Activated T-helper 9 cell treated with anti-CD3 and anti-CD28 coated beads, Interleukin-2, amount 50 U/mL, for 16 hours (primary cell): ENCODE results near the gene SH3GL1.

ENCODE experiments used
- DNase-seq: peaks from one replicate; pipeline ENCODE4 v3.0.0-alpha.2; 2020; ENCODE audit warnings: low read depth

The SH3GL1 gene

GRCh38 chr19:4396949-4397783 is 3.2 kb downstream of the SH3GL1 start:
- DNase-seq, result no peak

GRCh38 chr19:4393947-4394590 is 6.3 kb downstream of the SH3GL1 start:
- DNase-seq, result no peak

GRCh38 chr19:4391701-4392483 is 8.5 kb downstream of the SH3GL1 start:
- no peak for DNase-seq

- DNase-seq, result no peak
These were observed 9.0 kb downstream of the SH3GL1 start for GRCh38 chr19:4391306-4391693.

GRCh38 chr19:4390567-4391305 is 9.6 kb downstream of the SH3GL1 start:
- no peak for DNase-seq

- no peak for DNase-seq
These were observed 10.3 kb downstream of the SH3GL1 start for GRCh38 chr19:4390017-4390566.

GRCh38 chr19:4389511-4390016 is 10.8 kb downstream of the SH3GL1 start:
- DNase-seq, result no peak

- no peak for DNase-seq
These were observed 11.3 kb downstream of the SH3GL1 start for GRCh38 chr19:4389064-4389375.

- no peak for DNase-seq
These were observed 11.8 kb downstream of the SH3GL1 start for GRCh38 chr19:4388337-4389063.

- no peak for DNase-seq
These were observed 14.1 kb downstream of the SH3GL1 start for GRCh38 chr19:4386041-4386782.

- DNase-seq, result no peak
These were observed 14.9 kb downstream of the SH3GL1 start for GRCh38 chr19:4385291-4386040.

GRCh38 chr19:4380254-4380727 is 20.1 kb downstream of the SH3GL1 start:
- DNase-seq, result peak; percentile 37

GRCh38 chr19:4379383-4380253 is 20.7 kb downstream of the SH3GL1 start:
- no peak for DNase-seq

- DNase-seq, result no peak
These were observed 21.5 kb downstream of the SH3GL1 start for GRCh38 chr19:4378886-4379285.

- no peak for DNase-seq
These were observed 23.2 kb downstream of the SH3GL1 start for GRCh38 chr19:4376991-4377781.

GRCh38 chr19:4376671-4376990 is 23.7 kb downstream of the SH3GL1 start:
- no peak for DNase-seq

- no peak for DNase-seq
These were observed 24.2 kb downstream of the SH3GL1 start for GRCh38 chr19:4376028-4376670.
